HCT116 (cell line): ENCODE data around the gene ZMYM4. TPM values are rescaled to one million over a fixed set of nuclear protein-coding genes. Genes with fewer than 3 reads are reported as not detected.

Experiments used
- ATAC-seq: fragments of 200-7000 bp; cut with Tn5 transposase; 2 replicates; pipeline ENCODE4 v1.9.1; 2020; ENCODE audit warnings: mild to moderate bottlenecking, moderate library complexity
- BruUV-seq: library from RNA; stranded (reverse); fragments of 400-500 nt; replicated peaks from 2 replicates; lab custom pipeline; 2021; lab: Mats Ljungman, UMichigan
- CTCF ChIA-PET: fragments of 300-600 bp; sonication (Branson Sonifier 250); formaldehyde crosslinking; loops from one replicate; lab custom pipeline; 2021; ENCODE audit warnings: antibody characterized with exemption; lab: Charles Lee
- POLR2A ChIA-PET: fragments of 300-600, 350-600 bp; sonication (Branson Sonifier 250); formaldehyde crosslinking; loops from one replicate; lab custom pipeline; 2021; ENCODE audit warnings: antibody characterized with exemption; lab: Charles Lee
- RAD21 ChIA-PET, 2 experiments: fragments of 300-600 bp; sonication (Branson Sonifier 250); formaldehyde crosslinking; loops; one replicate each; lab custom pipeline; 2023; ENCODE audit warnings: low total read pairs in 2 of 2; ENCODE audit not compliant: uncharacterized antibody in 2 of 2, unreplicated experiment in 2 of 2, low non-redundant PET in 1 of 2; lab: Charles Lee
- DNase-seq: peaks from one replicate; pipeline ENCODE4 v3.0.0-alpha.2; 2010; ENCODE audit warnings: low read depth, low spot score
- H2AFZ ChIP-seq: fragments of 200-600 bp; shearing (Covaris generic), sonication (generic); 2 replicates; pipeline ENCODE4 v1.6.1; 2017; ENCODE audit warnings: low read depth, mixed run types, mixed read lengths, antibody characterized with exemption, low read length; ENCODE audit not compliant: poor library complexity, severe bottlenecking
- H3K27ac ChIP-seq: 2 replicates; pipeline ENCODE4 v1.5.1; 2012; ENCODE audit warnings: low read depth, low read length
- H3K27me3 ChIP-seq: fragments of 200-600 bp; sonication (generic); 2 replicates; pipeline ENCODE4 v1.6.1; 2016; ENCODE audit warnings: mixed run types, low read length, mixed read lengths; ENCODE audit not compliant: insufficient read depth
- H3K36me3 ChIP-seq, 2 experiments: fragments of 200-500 bp in 1 of 2; fragments of 200-600 bp in 1 of 2; sonication (Bioruptor generic) in 1 of 2; sonication (generic) in 1 of 2; 2 replicates each; pipeline versions ENCODE4 v1.5.1 to v1.6.1; 2014 to 2016; ENCODE audit warnings: low read length in 2 of 2, inconsistent platforms in 1 of 2, mixed read lengths in 1 of 2, mixed run types in 1 of 2; ENCODE audit not compliant: insufficient read depth in 2 of 2, control insufficient read depth in 1 of 2
- H3K4me1 ChIP-seq, 2 experiments: fragments of 200-600 bp in 1 of 2; sonication (generic) in 1 of 2; 2 replicates each; pipeline versions ENCODE4 v1.5.1 to v1.6.1; 2012 to 2017; ENCODE audit warnings: low read length in 2 of 2, inconsistent platforms in 1 of 2, mild to moderate bottlenecking in 1 of 2, mixed read lengths in 1 of 2, mixed run types in 1 of 2, moderate library complexity in 1 of 2; ENCODE audit not compliant: insufficient read depth in 2 of 2, control insufficient read depth in 1 of 2
- H3K4me2 ChIP-seq: fragments of 200-600 bp; sonication (generic); 2 replicates; pipeline ENCODE4 v1.6.1; 2017; ENCODE audit warnings: mixed run types, low read length, mixed read lengths
- H3K4me3 ChIP-seq, 2 experiments: fragments of 200-600 bp in 1 of 2; sonication (generic) in 1 of 2; replicated peaks in 1 of 2; 2 replicates each; pipeline ENCODE4 v1.5.1; 2011 to 2016; ENCODE audit warnings: low read length in 2 of 2, control low read depth in 1 of 2, low read depth in 1 of 2, mild to moderate bottlenecking in 1 of 2, mixed read lengths in 1 of 2, mixed run types in 1 of 2
- H3K79me2 ChIP-seq: fragments of 200-600 bp; sonication (generic); 2 replicates; pipeline ENCODE4 v1.6.1; 2017; ENCODE audit warnings: mild to moderate bottlenecking, mixed run types, low read length, moderate library complexity, mixed read lengths; ENCODE audit not compliant: insufficient read depth
- H3K9ac ChIP-seq: fragments of 200-600 bp; sonication (generic); 2 replicates; pipeline ENCODE4 v1.6.1; 2016; ENCODE audit warnings: low read length, mixed read lengths
- H3K9me2 ChIP-seq: fragments of 200-600 bp; sonication (generic), shearing (Covaris generic); 2 replicates; pipeline ENCODE4 v1.6.1; 2017; ENCODE audit warnings: mixed run types, mild to moderate bottlenecking, moderate library complexity; ENCODE audit not compliant: insufficient read depth
- H3K9me3 ChIP-seq, 2 experiments: fragments of 200-500 bp in 1 of 2; fragments of 200-600 bp in 1 of 2; sonication (Bioruptor generic) in 1 of 2; sonication (generic) in 1 of 2; 2 replicates each; pipeline ENCODE4 v1.6.1; 2014 to 2017; ENCODE audit warnings: low read length in 2 of 2, mixed read lengths in 2 of 2, inconsistent platforms in 1 of 2, low read depth in 1 of 2, mild to moderate bottlenecking in 1 of 2, mixed run types in 1 of 2, moderate library complexity in 1 of 2; ENCODE audit not compliant: control insufficient read depth in 1 of 2, insufficient read depth in 1 of 2
- H4K20me1 ChIP-seq: fragments of 200-600 bp; sonication (generic), shearing (Covaris generic); 2 replicates; pipeline ENCODE4 v1.6.1; 2017; ENCODE audit warnings: mixed run types, mild to moderate bottlenecking, moderate library complexity; ENCODE audit not compliant: insufficient read depth
- ATF3 ChIP-seq: IDR thresholded peaks from 2 replicates; pipeline ENCODE4 v1.6.1; 2012
- CTCF ChIP-seq, 3 experiments: fragments of 200-600 bp in 1 of 3; sonication (generic) in 1 of 3; IDR thresholded peaks in 2 of 3; conservative IDR thresholded peaks in 1 of 3; 2 replicates each; pipeline ENCODE4 v1.5.1; 2012 to 2017; ENCODE audit warnings: low read depth in 2 of 3, low read length in 2 of 3, antibody characterized with exemption in 1 of 3, borderline replicate concordance in 1 of 3, control low read depth in 1 of 3, mild to moderate bottlenecking in 1 of 3, mixed read lengths in 1 of 3, mixed run types in 1 of 3, moderate library complexity in 1 of 3; ENCODE audit not compliant: insufficient read depth in 1 of 3
- EGR1 ChIP-seq: IDR thresholded peaks from 2 replicates; pipeline ENCODE4 v1.6.1; 2012; ENCODE audit warnings: low read depth
- EZH2phosphoT487 ChIP-seq: fragments of 200-600 bp; IDR thresholded peaks from 2 replicates; pipeline ENCODE4 v1.6.1; 2018; ENCODE audit warnings: antibody characterized with exemption, borderline replicate concordance
- JUND ChIP-seq: IDR thresholded peaks from 2 replicates; pipeline ENCODE4 v1.6.1; 2012
- MAX ChIP-seq: IDR thresholded peaks from 2 replicates; pipeline ENCODE4 v1.6.1; 2012
- POLR2A ChIP-seq: IDR thresholded peaks from 2 replicates; pipeline ENCODE4 v1.7.0; 2011; ENCODE audit warnings: borderline replicate concordance; ENCODE audit not compliant: insufficient read depth, insufficient read length; ENCODE audit errors: extremely low read depth
- POLR2AphosphoS5 ChIP-seq: IDR thresholded peaks from 2 replicates; pipeline ENCODE4 v1.6.1; 2011; ENCODE audit warnings: mild to moderate bottlenecking, low read depth, low read length, moderate library complexity
- RAD21 ChIP-seq: IDR thresholded peaks from 2 replicates; pipeline ENCODE4 v1.6.1; 2012; ENCODE audit warnings: low read depth, mild to moderate bottlenecking
- REST ChIP-seq: IDR thresholded peaks from 2 replicates; pipeline ENCODE4 v1.6.1; 2012; ENCODE audit warnings: low read depth
- SP1 ChIP-seq: IDR thresholded peaks from 2 replicates; pipeline ENCODE4 v1.6.1; 2012; ENCODE audit warnings: low read depth
- TCF7L2 ChIP-seq: IDR thresholded peaks from 2 replicates; pipeline ENCODE4 v1.7.0; 2011; ENCODE audit warnings: borderline replicate concordance, inconsistent platforms; ENCODE audit not compliant: insufficient read depth, insufficient read length; ENCODE audit errors: extremely low read depth
- ZBTB33 ChIP-seq: IDR thresholded peaks from 2 replicates; pipeline ENCODE4 v1.6.1; 2011; ENCODE audit warnings: mild to moderate bottlenecking, low read length, moderate library complexity; ENCODE audit not compliant: insufficient replicate concordance; ENCODE audit errors: extremely low read depth
- intact Hi-C: fragments of 100-400 bp; cut with micrococcal nuclease; formaldehyde crosslinking; loops from 2 replicates; pipeline ENCODE4 v1.10.0; 2022
- total RNA-seq: library from RNA; stranded (reverse); gene quantifications from one replicate; pipeline ENCODE4 v1.2.1, GENCODE V29; 2021; ENCODE audit not compliant: unreplicated experiment

ZMYM4 gene
- total RNA-seq, 1 experiment from 2014 or later = 58.0 TPM

- Histone ChIP-seq H3K9me2 (no peaks in the 10 kb centered on the region), H3K4me2 (no peak overlapping the region), H3K79me2 (peaks cover 38% of the 10 kb centered on the region), H3K36me3 (peaks cover 0 to 2% of the 10 kb centered on the region in 2 experiments; a peak in 1 of 4 replicates), H3K9ac (no peak overlapping the region), H3K9me3 (no peaks in the 10 kb centered on the region), H2AFZ (no peak overlapping the region), H3K27ac (no peak overlapping the region)
- intact Hi-C loops = no loop called here
- RAD21 ChIA-PET = no interaction called here
- DNase-seq = no peak
- BruUV-seq = no TSS peak
- CTCF ChIA-PET = no interaction called here
- no peak for ATAC-seq
- no peak for TF ChIP-seq TCF7L2
- TF ChIP-seq EZH2phosphoT487 = no peak
- TF ChIP-seq MAX = no peak
- no peak for TF ChIP-seq EGR1
- TF ChIP-seq JUND = no peak
- no peak for TF ChIP-seq ZBTB33
- no peak for TF ChIP-seq ATF3
- TF ChIP-seq REST = no peak
- TF ChIP-seq SP1 = no peak
- TF ChIP-seq POLR2AphosphoS5 = no peak
- TF ChIP-seq CTCF (IDR thresholded peaks at IDR 0.05 in 2 of 3, conservative IDR thresholded peaks at IDR 0.05 in 1 of 3; ENCODE audit: borderline replicate concordance in 1 of 3, insufficient read depth in 1 of 3, low read depth in 2 of 3, low read length in 2 of 3) = no peak
- TF ChIP-seq RAD21 = no peak
- no peak for TF ChIP-seq POLR2A
- TF ChIP-seq, all 23 proteins: peak for 0
- Histone ChIP-seq H3K4me3 (no peak overlapping the region), H3K4me1 (no peaks in the 10 kb centered on the region), H4K20me1 (no peaks in the 10 kb centered on the region), H3K27me3 (no peaks in the 10 kb centered on the region)
- POLR2A ChIA-PET = no interaction called here
Observed at GRCh38 chr1:35301674-35302392, 33.3 kb downstream of the ZMYM4 start.
